ENCODE results near the gene RNF10.

GRCh38 chr12:120598674-120599463 is 64.7 kb downstream of the RNF10 start:
- TF ChIP-seq EZH2 (IDR thresholded peaks at IDR 0.05) (no peak), POLR2AphosphoS5 (IDR thresholded peaks at IDR 0.05; ENCODE audit: borderline replicate concordance, low read depth, low read length) (no peak)

All from SK-N-MC (cell line).